GM18858 (cell line): ENCODE measurements around the gene SYNGAP1.
"Not testable (repeated sequence)": the region's sequence is repeated elsewhere in the genome, so short reads cannot be mapped to it uniquely, and the experiment has no call there.

ENCODE experiments used
- ATAC-seq: cut with Tn5 transposase; IDR thresholded peaks from one replicate; pipeline ENCODE4 v1.9.1; 2021; ENCODE audit not compliant: unreplicated experiment

Gene SYNGAP1

GRCh38 chr6:33419580-33420490 is at the start of gene SYNGAP1:
SYNGAP1 (plus strand) TSS chr6:33420065; CDS start chr6:33420265, 200 bp downstream.
- ATAC-seq = no peak

- ATAC-seq = not testable (repeated sequence)
Observed at GRCh38 chr6:33371901-33372300, 48.0 kb upstream of the SYNGAP1 start.

GRCh38 chr6:33372526-33373123 is 47.2 kb upstream of the SYNGAP1 start:
- no peak for ATAC-seq

- no peak for ATAC-seq
Observed at GRCh38 chr6:33373960-33374910, 45.6 kb upstream of the SYNGAP1 start.

- no peak for ATAC-seq
Observed at GRCh38 chr6:33375143-33375671, 44.7 kb upstream of the SYNGAP1 start.

- no peak for ATAC-seq
Observed at GRCh38 chr6:33377171-33377570, 42.7 kb upstream of the SYNGAP1 start.

- ATAC-seq = not testable (repeated sequence)
Observed at GRCh38 chr6:33379184-33379583, 40.7 kb upstream of the SYNGAP1 start.

- no peak for ATAC-seq
Observed at GRCh38 chr6:33380272-33380981, 39.4 kb upstream of the SYNGAP1 start.

GRCh38 chr6:33383427-33384185 is 36.3 kb upstream of the SYNGAP1 start:
- ATAC-seq = no peak

- ATAC-seq = no peak
Observed at GRCh38 chr6:33384581-33385020, 35.3 kb upstream of the SYNGAP1 start.

- ATAC-seq = no peak
Observed at GRCh38 chr6:33390173-33390572, 29.7 kb upstream of the SYNGAP1 start.

GRCh38 chr6:33390767-33391277 is 29.0 kb upstream of the SYNGAP1 start:
- ATAC-seq = peak; percentile 2

GRCh38 chr6:33391278-33391921 is 28.5 kb upstream of the SYNGAP1 start, which contains the start of gene KIFC1:
KIFC1 (plus strand) TSS chr6:33391823; CDS start chr6:33391986, 163 bp downstream.
- peak; percentile 64 for ATAC-seq

- ATAC-seq = no peak
Observed at GRCh38 chr6:33391922-33392594, 27.8 kb upstream of the SYNGAP1 start.

GRCh38 chr6:33392595-33392948 is 27.3 kb upstream of the SYNGAP1 start:
- ATAC-seq = no peak

GRCh38 chr6:33392979-33393378 is 26.9 kb upstream of the SYNGAP1 start:
- ATAC-seq = no peak

- no peak for ATAC-seq
Observed at GRCh38 chr6:33397541-33397940, 22.3 kb upstream of the SYNGAP1 start.

GRCh38 chr6:33398601-33399000 is 21.3 kb upstream of the SYNGAP1 start:
- ATAC-seq = not testable (repeated sequence)
